Measurements from ENCODE around the gene NCKAP5. TPM values are rescaled to one million over a fixed set of nuclear protein-coding genes. Genes with fewer than 3 reads are reported as not detected.

Gene NCKAP5
- total RNA-seq, 3 donors from 2014 or later (not counting 1 experiment from before 2014, with no cell fraction given) = 0.12 to 0.20 TPM; not detected in 1

GRCh38 chr2:133408671-133409070 lies 159.6 kb downstream of the NCKAP5 start:
- Histone ChIP-seq H3K27ac (ENCODE audit: low read length) (no peak overlapping the region), H3K9me3 (ENCODE audit: control insufficient read depth, insufficient read depth, low read length) (no peaks in the 10 kb centered on the region), H3K4me1 (ENCODE audit: control insufficient read depth, insufficient read depth, low read length) (no peaks in the 10 kb centered on the region), H3K27me3 (ENCODE audit: control insufficient read depth, insufficient read depth, low read length) (no peaks in the 10 kb centered on the region), H3K4me3 (ENCODE audit: low read length) (no peak overlapping the region), H3K36me3 (ENCODE audit: control insufficient read depth, insufficient read depth, low read length) (no peaks in the 10 kb centered on the region)
- no peaks in the 10 kb centered on the region for H3K36me3 Mint-ChIP-seq
- H3K27me3 Mint-ChIP-seq (ENCODE audit: low read depth in 2 of 2) = no peaks in the 10 kb centered on the region
- H3K9me3 Mint-ChIP-seq = peaks cover 7 to 14% of the 10 kb centered on the region in 2 donors
- TF ChIP-seq, protein P1, sequence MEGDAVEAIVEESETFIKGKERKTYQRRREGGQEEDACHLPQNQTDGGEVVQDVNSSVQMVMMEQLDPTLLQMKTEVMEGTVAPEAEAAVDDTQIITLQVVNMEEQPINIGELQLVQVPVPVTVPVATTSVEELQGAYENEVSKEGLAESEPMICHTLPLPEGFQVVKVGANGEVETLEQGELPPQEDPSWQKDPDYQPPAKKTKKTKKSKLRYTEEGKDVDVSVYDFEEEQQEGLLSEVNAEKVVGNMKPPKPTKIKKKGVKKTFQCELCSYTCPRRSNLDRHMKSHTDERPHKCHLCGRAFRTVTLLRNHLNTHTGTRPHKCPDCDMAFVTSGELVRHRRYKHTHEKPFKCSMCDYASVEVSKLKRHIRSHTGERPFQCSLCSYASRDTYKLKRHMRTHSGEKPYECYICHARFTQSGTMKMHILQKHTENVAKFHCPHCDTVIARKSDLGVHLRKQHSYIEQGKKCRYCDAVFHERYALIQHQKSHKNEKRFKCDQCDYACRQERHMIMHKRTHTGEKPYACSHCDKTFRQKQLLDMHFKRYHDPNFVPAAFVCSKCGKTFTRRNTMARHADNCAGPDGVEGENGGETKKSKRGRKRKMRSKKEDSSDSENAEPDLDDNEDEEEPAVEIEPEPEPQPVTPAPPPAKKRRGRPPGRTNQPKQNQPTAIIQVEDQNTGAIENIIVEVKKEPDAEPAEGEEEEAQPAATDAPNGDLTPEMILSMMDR (IDR thresholded peaks at IDR 0.05) = no peak
- DNase-seq (no peak), ATAC-seq (no peak)
- no peak overlapping the region for H3K4me3 Mint-ChIP-seq
- H3K27ac Mint-ChIP-seq = no peak overlapping the region
- intact Hi-C loops (cut with micrococcal nuclease) = no loop called here
- 52% methylated on average over 1 of the region's 1 CpG for WGBS (ENCODE audit: insufficient coverage)
- H3K4me1 Mint-ChIP-seq = no peaks in the 10 kb centered on the region

- Mint-ChIP-seq H3K27me3 (ENCODE audit: low read depth in 2 of 2) (no peaks in the 10 kb centered on the region), H3K4me3 (no peak overlapping the region), H3K36me3 (no peaks in the 10 kb centered on the region), H3K9me3 (peaks cover 9 to 14% of the 10 kb centered on the region in 2 donors), H3K4me1 (no peaks in the 10 kb centered on the region), H3K27ac (no peak overlapping the region)
- Histone ChIP-seq H3K27ac (ENCODE audit: low read length) (no peak overlapping the region), H3K4me1 (ENCODE audit: control insufficient read depth, insufficient read depth, low read length) (no peaks in the 10 kb centered on the region), H3K36me3 (ENCODE audit: control insufficient read depth, insufficient read depth, low read length) (no peaks in the 10 kb centered on the region), H3K4me3 (ENCODE audit: low read length) (no peak overlapping the region), H3K27me3 (ENCODE audit: control insufficient read depth, insufficient read depth, low read length) (no peaks in the 10 kb centered on the region), H3K9me3 (ENCODE audit: control insufficient read depth, insufficient read depth, low read length) (no peaks in the 10 kb centered on the region)
- intact Hi-C loops (cut with micrococcal nuclease) = no loop called here
- DNase-seq (no peak), ATAC-seq (no peak)
- TF ChIP-seq, protein P1 (IDR thresholded peaks at IDR 0.05) = no peak
- 91% methylated on average over 7 of the region's 8 CpGs for WGBS (ENCODE audit: insufficient coverage)
Observed at GRCh38 chr2:133407341-133407740, 160.9 kb downstream of the NCKAP5 start.

DNA sequence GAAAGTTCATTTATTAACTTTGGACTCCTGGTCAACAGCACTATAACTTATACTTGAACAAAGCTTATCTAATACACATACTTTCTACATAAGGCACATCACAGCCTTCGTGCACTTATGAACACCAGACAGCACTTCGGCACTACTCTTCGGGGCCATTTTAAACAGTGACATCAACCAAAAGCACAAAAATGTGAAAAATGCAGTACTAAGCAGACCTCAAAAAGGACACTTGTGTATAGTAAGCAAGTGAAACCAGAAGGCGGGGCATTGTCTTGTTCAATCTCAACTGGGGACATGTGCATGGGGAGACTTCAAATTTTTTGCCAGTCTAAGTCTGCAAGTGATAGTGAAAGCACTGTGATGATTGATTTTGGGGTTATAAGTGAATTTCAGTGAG lies 163.0 kb downstream of the NCKAP5 start:
- Histone ChIP-seq H3K9me3 (ENCODE audit: control insufficient read depth, insufficient read depth, low read length) (no peaks in the 10 kb centered on the region), H3K4me1 (ENCODE audit: control insufficient read depth, insufficient read depth, low read length) (no peaks in the 10 kb centered on the region), H3K27ac (ENCODE audit: low read length) (no peak overlapping the region), H3K36me3 (ENCODE audit: control insufficient read depth, insufficient read depth, low read length) (no peaks in the 10 kb centered on the region), H3K27me3 (ENCODE audit: control insufficient read depth, insufficient read depth, low read length) (no peaks in the 10 kb centered on the region), H3K4me3 (ENCODE audit: low read length) (no peak overlapping the region)
- DNase-seq (no peak), ATAC-seq (no peak)
- Mint-ChIP-seq H3K9me3 (peaks cover 9 to 10% of the 10 kb centered on the region in 2 donors), H3K4me3 (no peak overlapping the region), H3K4me1 (no peaks in the 10 kb centered on the region), H3K27me3 (ENCODE audit: low read depth in 2 of 2) (no peaks in the 10 kb centered on the region), H3K36me3 (no peaks in the 10 kb centered on the region), H3K27ac (no peak overlapping the region)
- TF ChIP-seq, protein P1 (IDR thresholded peaks at IDR 0.05) = no peak
- intact Hi-C loops (cut with micrococcal nuclease) = no loop called here
- WGBS (ENCODE audit: insufficient coverage) = 95% methylated on average over 4 of the region's 4 CpGs

DNA sequence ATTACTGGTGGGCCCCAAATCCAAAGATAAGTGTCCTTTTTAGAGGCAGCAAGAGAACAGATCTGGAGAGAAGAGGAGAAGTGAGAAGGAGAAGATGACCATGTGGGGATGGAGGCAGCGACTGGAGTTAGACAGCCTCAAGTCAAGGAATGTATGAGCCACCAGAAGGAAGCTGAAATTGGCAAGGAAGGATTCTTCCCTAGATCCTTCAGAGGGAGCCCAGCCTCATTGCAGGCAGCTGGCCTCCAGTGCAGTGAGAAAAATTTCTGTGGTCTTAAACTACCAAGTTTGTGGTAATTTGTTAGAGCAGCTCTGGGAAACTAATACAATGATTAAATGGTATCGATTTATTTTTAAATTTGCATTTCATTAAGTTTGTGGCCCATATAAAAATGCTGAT lies 167.9 kb downstream of the NCKAP5 start:
- H3K27me3 Mint-ChIP-seq (ENCODE audit: low read depth in 2 of 2) = no peaks in the 10 kb centered on the region
- H3K4me1 ChIP-seq (ENCODE audit: control insufficient read depth, insufficient read depth, low read length) = no peaks in the 10 kb centered on the region
- H3K9me3 ChIP-seq (ENCODE audit: control insufficient read depth, insufficient read depth, low read length) = no peaks in the 10 kb centered on the region
- H3K4me3 ChIP-seq (ENCODE audit: low read length) = no peak overlapping the region
- H3K4me1 Mint-ChIP-seq = no peaks in the 10 kb centered on the region
- intact Hi-C loops (cut with micrococcal nuclease) = no loop called here
- H3K27ac ChIP-seq (ENCODE audit: low read length) = no peak overlapping the region
- no peaks in the 10 kb centered on the region for H3K36me3 ChIP-seq (ENCODE audit: control insufficient read depth, insufficient read depth, low read length)
- TF ChIP-seq, protein P1 (IDR thresholded peaks at IDR 0.05) = no peak
- no peak overlapping the region for H3K27ac Mint-ChIP-seq
- H3K9me3 Mint-ChIP-seq = peaks cover 9 to 16% of the 10 kb centered on the region in 2 donors
- no peaks in the 10 kb centered on the region for H3K27me3 ChIP-seq (ENCODE audit: control insufficient read depth, insufficient read depth, low read length)
- no peak overlapping the region for H3K4me3 Mint-ChIP-seq
- DNase-seq (no peak), ATAC-seq (no peak)
- no peaks in the 10 kb centered on the region for H3K36me3 Mint-ChIP-seq
- WGBS (ENCODE audit: insufficient coverage) = 87% methylated on average over 2 of the region's 2 CpGs
